GM10266 (cell line): Measurements from ENCODE around the gene CTPS1.

Experiments used
- DNase-seq: peaks from one replicate; pipeline ENCODE4 v3.0.0; 2012; ENCODE audit errors: extremely low spot score
- CTCF ChIP-seq: IDR thresholded peaks from 2 replicates; pipeline ENCODE4 v1.5.1; 2012; ENCODE audit warnings: mild to moderate bottlenecking, low read depth; ENCODE audit not compliant: control insufficient read depth, insufficient read depth; ENCODE audit errors: missing control alignments

The CTPS1 gene

GRCh38 chr1:41017141-41018017, 37.9 kb downstream of the CTPS1 start:
- TF ChIP-seq CTCF = no peak
- no peak for DNase-seq

- TF ChIP-seq CTCF = no peak
- DNase-seq = no peak
Observed at GRCh38 chr1:41018018-41018410, 38.5 kb downstream of the CTPS1 start.

- no peak for DNase-seq
- TF ChIP-seq CTCF = no peak
Observed at GRCh38 chr1:41019353-41019745, 39.9 kb downstream of the CTPS1 start.

- DNase-seq = no peak
- no peak for TF ChIP-seq CTCF
Observed at GRCh38 chr1:41020109-41020576, 40.6 kb downstream of the CTPS1 start.

GRCh38 chr1:41020654-41021053, 41.2 kb downstream of the CTPS1 start:
- DNase-seq = no peak
- no peak for TF ChIP-seq CTCF

- DNase-seq = no peak
- no peak for TF ChIP-seq CTCF
Observed at GRCh38 chr1:41021526-41022308, 42.2 kb downstream of the CTPS1 start, which contains the start of gene SLFNL1. Gene SLFNL1, minus strand, starts transcription at chr1:41021725. Its CDS starts 1,065 bp downstream, at chr1:41020660.
